HG03521 (cell line): ENCODE results near the gene PPP1R1B.
"Not testable (repeated sequence)": the region's sequence is repeated elsewhere in the genome, so short reads cannot be mapped to it uniquely, and the experiment has no call there.

Source experiments
- ATAC-seq: cut with Tn5 transposase; IDR thresholded peaks from one replicate; pipeline ENCODE4 v1.9.1; 2021; ENCODE audit warnings: mild to moderate bottlenecking, moderate library complexity; ENCODE audit not compliant: unreplicated experiment

Gene PPP1R1B

DNA sequence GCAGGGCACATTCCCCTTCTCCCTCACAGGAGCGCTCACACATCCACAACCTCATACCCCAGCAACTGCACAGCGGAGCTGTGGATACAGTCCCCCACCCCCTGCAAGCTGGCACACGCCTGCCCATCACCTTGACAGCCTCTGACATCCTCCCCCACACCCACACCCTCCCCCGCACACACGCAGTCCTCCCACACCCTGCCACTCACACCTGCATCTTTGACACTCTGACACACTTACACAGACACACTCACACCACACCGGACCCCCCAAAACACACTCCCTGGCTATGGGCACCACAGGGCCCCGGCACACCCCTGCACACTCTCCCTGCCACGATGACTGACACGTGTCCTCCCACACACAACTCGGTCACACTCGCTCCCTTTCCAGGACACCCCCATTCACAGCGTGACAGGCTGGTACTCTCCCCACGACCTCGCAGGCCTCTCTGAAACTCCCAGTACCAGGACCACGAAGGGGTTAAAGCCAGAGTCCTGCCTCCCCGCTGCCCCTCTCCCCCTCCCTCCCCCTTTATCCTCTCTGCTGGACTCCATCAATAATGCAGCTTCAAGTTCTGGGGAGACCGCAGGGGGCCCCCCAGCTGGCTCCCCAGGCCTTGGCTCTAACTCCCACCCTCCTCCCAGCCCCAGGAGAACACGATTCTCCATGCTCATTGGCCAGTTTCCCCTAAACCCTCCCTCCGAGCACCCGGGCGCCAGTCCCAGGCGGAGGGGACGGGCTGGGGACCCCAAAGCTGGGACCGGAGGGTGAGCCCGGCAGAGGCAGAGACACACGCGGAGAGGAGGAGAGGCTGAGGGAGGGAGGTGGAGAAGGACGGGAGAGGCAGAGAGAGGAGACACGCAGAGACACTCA lies at the start of gene PPP1R1B:
Gene PPP1R1B, plus strand, starts transcription at position 782 of the 876 bp plus-strand sequence. CDS start 441 bp downstream, outside the sequence.
- ATAC-seq = no peak

DNA sequence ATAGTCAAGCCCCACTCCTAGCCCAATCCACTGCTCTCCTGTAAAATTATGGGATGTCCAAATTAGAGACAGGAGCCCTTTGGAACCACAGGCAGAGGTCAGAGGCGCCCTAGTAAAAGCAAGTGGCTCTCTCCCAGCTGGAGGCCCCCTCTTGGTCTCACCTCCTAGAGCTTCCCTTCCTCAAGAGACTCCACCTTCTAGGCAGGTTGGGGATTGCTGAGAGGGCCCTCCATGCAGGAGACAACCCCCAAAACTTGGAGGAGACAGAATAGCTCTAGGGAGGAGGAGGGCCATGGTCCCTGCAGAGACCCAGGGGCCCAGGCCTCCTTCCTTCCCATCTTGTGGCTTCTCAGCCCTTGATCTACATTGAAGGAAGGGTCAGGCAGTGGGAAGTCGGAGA lies 48.5 kb upstream of the PPP1R1B start:
- ATAC-seq = no peak

DNA sequence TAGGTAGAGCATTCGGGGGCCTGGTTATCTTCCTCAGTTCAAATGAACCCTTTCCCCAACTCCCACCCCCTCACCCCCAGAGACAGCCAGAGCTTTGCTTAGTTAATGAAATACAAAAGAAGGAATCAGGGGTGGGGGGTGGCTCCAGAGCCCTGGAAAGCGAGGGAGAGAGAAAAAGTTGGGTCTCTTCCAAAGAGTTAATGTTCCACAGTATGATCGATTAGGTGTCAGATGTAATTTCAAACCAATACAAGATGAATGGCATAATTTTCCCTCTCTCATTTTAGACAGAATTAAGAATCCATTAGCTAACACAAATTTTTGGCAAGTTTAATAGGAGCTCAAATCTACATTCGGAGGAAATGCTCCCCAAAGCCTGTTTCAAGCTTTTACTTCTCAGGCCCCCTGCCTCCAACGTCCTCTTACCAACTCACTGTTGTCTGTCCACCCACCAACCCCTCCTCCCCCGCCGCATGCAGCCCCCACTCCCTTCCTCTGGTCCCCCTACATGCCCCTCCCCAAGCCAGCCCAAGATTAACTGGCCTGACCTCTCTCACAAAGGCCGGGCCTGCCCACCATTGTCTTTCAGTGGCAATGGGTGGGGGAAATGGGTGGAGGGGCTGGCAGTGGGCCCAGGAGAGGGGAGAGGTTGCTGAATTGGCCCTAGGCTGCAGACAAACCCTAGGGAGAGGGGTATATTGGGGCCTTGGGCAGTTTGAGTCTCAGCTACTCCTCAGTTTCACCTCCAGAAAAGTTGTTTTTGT lies 47.3 kb upstream of the PPP1R1B start:
- ATAC-seq = no peak

DNA sequence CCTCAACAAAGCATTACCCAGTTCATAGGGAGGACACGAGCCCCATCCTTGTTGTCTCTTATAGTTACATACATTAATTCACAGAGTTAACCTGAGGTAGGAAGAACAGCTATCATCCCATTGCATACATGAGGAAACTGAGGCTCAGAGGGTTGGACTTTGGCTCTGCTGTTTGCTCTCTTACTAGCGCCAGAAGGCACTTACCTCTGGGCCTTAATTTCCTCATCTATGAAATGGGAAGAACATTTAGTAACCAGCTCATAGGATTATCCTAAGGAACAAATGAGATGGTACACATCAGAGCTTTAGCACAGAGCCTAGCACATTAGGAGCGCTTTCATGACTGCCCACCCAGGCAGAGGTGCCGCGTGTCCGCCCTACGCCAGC lies 46.7 kb upstream of the PPP1R1B start:
- ATAC-seq = no peak

DNA sequence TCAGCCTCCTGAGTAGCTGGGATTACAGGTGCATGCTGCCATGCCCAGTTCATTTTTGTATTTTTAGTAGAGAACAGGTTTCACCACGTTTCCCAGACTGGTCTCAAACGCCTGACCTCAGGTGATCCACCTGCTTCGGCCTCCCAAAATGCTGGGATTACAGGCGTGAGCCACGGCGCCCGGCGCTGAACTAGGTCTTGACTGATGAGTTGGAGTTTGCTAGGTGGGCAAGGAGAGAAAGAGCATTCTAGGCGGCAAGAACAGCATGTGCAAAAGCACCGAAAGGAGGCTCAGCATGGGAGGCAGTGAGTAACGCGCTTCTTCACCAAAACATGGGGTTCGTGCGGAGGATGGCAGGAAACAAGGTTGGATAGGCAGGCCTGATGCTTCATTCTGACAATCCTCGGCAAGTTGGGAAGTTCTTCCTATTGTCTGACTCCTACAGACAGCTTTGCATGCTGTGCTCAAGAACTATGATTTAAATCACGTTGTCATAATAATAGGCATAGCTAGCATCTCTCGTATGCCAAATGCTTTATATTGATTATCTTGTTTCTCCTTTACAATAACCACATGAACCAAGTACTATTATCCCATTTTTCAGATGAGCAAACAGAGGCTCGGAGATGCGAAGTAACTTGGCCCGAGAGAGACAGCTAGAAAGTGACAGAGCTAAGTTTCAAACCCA lies 45.5 kb upstream of the PPP1R1B start:
- no peak for ATAC-seq

DNA sequence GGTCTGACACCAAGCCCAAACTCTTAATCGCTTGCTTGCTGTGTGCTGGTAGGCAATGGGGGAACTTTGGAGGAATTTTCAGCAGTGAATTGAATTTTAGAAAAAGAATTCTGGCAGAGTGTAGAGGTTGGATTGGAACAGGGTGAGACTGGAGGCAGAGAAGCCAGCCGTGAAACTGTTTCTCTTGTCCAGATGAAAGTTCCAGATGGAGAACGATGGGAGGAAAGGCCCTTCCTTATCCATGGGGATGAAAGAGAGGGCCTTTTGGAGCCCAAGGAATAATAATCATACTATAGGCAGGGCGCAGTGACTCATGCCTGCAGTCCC lies 45.0 kb upstream of the PPP1R1B start:
- no peak for ATAC-seq

DNA sequence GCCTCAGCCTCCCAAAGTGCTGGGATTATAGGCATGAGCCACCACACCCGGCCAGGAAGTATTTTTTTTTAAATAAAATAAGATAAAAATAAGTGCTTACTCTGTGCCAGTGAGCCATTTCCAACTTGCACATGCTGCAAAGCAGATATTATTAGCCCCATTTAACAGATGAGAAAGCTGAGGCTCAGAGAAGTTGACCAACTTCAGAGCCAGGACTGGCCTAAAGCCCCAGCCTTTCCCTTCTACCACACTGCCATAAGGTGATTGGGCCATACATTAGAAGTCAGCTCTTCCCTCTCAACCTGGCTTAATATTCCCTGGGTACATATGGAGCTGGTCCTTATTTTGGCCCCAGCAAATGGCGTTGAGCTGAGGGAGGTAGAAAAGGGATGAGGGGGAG lies 44.1 kb upstream of the PPP1R1B start:
- no peak for ATAC-seq

DNA sequence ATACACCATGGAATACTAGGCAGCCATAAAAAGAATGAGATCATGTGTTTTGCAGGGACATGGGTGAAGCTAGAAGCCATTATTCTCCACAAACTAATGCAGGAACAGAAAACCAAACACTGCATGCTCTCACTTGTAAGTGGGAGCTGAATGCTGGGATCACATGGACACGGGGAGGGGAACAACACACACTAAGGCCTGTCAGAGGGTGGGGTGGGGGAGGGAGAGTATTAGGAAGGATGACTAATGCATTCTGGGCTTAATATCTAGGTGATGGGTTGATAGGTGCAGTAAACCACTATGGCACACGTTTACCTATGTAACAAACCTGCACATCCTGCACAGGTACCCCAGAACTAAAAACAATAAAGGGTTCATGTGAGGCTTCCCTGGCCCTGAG lies 36.6 kb upstream of the PPP1R1B start:
- not testable (repeated sequence) for ATAC-seq

DNA sequence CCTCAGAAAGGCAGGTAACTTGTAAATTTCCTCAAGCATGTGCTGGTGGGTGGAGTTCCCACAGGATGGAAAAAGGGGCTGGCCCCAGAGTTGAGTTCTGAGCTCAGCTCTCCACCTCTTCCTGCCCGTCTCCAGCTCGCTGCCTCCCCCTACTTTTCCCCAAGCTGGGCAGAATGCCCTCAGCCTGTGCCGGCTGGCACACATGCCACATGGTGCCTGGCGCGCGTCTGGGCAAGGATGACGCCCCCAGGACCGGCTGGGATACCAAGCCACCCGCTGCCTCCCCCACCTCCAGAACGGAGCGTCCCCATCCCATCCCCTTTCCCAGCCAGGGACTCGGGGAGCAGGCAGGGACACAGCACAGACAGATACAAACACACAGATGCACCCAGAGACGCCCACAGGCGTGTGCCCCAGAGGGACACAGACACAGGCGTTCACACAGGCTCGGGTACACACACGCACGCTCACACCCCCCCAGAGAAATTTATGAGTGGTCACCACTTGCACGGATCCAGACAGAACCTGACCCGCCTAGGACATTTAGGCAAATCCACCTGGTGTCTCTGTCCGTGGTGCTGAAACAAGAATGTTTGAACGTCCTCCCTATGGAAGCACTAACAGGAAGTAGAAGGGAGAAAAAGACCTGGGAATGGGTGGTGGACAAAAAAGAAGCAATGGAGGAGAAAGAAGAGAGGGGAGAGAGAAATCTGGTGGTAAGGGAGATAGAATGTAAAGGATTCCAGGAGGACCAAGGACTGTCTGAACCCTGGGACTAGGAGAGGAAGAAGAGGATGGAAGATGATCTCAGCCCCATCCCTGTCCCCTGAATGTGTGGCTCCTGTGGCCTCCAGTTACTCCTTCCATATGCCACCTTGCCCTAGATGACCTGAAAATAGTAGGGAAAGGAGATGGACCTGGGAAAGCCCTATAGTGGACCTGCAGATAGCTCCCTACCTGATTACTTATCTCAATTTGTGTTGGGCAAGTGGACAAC lies 34.5 kb upstream of the PPP1R1B start:
- no peak for ATAC-seq

DNA sequence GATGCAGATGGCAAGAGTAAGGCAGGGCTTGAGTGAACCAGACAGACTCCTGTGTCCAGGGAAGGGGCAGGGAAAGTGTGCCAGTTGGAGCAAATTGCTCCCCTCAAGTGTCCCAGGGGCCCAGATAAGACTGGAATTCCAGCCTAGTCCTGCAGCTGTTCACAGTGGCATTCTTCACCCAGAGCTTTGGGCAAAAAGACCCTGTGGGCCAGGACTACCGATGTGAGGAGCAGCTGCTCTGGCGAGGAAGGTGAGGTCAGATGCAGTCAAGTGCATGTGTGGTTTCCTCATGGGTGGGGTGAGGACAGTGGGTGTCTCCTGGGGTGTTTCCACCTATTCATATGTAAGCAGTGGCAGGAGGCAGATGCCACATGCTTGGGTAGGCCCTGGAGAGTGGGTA lies 33.4 kb upstream of the PPP1R1B start:
- no peak for ATAC-seq

DNA sequence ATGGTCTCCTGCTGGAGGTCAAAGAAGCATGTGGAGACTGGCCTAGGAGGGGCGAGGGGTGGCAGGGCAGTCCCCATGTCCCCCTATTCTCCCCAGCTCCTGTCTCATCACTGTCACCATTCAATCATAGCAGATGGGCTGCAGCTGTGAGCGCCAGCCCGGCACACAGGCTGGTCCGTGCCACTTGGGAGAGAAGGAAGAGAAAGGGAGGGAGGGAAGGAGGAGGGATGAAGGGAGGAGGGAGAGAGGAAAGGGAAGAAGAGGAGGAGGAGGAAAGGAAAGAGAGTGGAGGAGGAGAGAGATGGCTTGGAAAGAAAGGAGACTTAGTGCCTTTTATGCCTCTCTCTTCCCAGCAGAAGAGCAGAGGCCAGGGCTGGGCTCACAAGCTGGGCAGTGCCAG lies 31.5 kb upstream of the PPP1R1B start:
- ATAC-seq = no peak

DNA sequence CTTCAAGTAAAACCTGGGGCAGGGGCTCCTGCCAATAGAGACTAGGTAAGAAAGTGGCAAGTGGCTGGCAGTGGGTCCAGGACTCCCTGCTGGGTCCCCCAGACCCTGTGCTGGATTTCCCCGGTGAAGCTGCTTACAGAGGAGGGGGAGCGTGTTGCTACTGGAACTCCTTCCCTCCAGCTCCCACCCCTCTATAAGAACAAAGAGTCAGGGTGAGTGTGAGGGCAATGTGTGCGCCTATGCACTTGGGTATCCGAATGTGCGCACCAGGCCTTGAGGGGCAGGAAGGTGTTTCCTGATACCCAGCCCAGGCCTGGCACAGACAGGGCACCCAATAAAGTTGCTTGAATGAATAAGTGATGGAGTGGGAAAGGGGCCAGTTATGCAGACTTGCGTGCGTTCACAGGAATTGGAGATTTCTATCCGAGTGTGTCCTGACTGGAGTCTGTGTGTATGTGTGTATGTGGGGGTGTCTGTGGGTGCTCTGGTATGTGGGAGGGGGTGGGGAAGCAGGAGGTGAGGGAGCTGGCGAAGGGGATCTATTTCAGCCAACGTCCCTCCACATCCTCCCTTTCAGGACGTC lies 30.7 kb upstream of the PPP1R1B start:
- no peak for ATAC-seq

DNA sequence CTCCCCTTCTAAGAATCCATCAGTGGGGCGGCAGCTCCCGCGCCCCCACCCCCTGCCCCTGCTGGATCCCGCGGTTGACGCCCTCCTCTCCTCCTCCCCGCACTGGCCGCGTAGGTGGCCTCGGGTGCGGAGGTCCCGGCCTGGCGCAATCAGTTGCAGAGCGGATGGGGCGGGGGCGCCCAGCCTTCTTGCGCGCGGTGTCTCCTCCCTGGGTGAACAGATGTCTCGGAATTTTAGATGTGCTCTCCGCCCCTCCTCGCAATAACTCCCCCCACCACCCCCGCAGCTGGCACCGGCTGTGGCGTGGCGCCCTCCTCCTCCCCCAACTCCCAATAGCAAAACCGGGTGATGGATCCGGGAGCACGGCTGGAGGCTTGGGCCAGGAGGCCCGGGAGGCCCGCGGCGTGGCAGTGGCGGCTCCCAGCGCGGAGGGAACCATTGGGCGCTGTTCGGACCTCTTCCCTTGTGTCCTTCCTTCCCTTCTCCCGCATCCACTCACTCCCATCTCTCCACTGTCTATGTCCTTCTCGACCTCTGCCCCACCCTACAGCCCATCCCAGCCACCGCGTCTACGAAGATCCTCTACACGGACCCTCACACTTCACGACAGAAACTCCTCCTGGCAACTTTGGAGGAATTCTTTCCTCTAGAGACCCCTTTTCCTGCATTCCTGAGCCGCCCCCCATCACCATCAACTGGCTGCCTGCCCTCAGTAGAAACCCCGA lies 30.0 kb upstream of the PPP1R1B start:
- ATAC-seq = no peak

DNA sequence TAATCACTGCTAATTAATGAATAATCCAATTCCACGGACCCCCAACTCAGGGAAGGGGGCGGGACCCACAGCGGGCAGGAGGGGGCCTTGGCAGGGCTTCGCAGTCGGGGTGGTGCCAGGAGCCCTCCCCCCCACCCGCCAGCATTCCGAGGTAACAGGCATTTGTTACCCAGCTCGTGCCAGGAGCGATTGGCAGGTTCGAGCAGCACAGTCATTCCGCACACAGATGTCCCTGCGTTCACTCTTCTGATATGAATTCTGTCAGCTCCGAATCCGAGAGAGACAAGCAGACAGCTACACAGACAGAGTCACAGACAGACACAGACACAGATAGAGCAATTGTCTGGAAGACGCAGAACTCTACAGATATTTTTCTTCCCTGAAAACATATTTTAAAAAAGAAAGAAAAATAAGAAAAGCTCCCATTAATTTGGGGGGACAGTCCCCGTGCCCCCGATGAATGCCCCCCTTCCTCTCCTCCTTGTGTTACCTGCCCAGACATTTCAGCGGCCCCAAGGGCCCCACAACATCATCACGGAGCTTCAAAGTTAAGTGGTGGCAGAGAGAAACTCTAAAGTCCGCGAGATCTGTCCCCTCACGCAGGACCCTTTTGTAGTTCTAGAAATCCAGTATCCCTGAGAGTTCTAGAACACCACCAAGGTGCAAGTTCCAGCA lies 29.2 kb upstream of the PPP1R1B start:
- no peak for ATAC-seq

DNA sequence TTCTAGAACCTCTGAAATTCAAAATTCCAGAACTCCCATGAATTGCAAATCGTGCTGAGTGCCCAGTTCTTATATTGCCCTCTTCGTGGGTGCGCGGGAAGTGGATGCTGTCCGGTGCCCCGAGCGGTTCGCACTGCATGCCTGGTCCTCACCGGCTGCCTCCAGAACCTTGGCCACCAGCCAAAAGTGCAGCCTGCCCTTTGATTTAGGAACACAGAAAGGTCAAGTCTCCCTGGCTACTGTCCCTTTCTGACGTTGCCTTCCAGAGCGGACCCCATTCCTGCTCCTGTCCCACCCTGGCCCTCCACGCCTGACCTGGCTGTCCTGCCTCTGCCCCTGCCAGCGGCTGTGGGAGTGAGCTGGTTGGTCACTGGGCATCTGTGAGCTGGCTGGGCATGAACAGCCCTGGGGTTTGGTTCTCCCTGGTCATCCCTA lies 28.7 kb upstream of the PPP1R1B start:
- no peak for ATAC-seq

DNA sequence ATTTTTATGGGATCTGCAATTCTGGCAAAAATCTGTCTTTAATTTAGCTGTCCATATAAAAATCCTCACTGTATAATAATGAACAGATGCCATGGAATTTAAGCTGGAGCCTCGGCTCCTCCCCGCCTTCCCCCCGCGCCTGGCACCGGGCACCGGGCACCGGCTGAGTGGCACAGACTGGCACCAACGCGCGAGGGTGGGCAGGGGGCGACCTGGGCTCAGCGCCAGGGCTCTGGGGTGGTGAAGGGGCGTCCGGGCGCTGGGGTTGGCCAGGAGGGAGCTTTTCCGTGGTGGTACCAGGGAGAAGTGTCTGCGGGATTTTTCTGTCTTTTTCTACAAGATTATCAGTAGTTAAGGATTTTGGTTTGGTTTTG lies 28.1 kb upstream of the PPP1R1B start:
- no peak for ATAC-seq

DNA sequence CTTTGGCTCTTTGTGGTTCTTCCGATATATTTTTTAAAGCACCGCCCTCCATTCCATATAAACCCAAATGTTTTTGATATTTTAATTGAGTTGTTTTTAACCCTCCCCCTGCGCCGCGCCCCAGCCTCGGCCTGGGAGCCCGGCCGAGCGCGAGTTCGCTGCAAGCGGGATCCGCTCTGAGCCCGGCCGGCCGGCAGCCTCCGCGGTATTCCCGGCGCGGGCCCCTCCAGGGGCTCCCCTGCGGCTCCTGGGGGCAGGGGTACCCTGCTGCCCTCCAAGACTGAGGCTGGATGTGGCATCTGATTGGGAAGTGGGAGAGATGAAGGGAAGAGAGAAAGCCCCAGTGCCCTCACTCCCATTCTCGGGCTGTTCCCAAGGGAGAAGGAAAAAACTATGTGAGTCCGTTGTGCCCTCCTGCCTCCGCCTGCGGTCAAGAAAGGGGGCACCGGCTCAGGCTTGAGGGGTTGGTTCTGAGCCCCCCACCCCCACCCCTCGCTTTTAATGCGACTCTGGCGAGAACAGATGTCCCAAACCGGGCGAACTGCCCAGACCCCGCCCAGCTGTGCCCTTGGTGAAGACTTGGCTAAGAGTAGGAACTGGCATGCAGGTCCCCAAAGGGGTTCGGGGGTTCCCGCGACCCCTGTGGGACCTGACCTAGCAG lies 27.6 kb upstream of the PPP1R1B start:
- no peak for ATAC-seq

DNA sequence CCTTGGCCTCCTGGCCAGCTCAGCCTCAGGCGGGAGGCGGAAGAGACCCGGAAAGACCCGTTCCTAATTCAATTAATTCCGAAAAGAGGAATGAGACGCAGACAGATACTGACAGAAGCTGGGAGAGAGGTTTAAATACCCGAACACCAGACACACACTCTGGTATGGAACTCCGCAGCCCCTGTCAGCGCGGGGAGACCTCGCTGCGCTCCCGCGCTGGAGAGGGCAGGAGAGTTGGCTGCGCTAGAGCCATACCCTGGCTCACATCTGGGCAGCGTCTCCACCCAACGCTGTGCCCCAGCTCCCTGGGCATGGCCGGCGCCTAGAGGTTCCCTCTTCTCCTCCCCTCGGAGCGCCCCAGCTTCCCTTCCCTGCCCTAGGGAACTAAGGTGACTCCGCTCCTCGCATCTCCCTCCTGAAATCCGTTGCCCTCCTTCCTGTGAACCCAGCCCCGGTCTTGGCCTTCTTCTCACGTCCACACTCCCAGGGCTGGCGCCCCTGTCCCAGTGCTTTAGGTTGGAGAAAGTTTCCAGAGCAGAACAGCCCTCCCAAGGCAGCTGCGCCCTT lies 27.0 kb upstream of the PPP1R1B start:
- ATAC-seq = no peak
